IPS-11a (cell line): ENCODE results near the gene TIMP3.
"Not testable (repeated sequence)": the region's sequence is repeated elsewhere in the genome, so short reads cannot be mapped to it uniquely, and the experiment has no call there.

ENCODE experiments used
- H3K4me3 ChIP-seq: one replicate; pipeline ENCODE4 v1.5.1; 2013; ENCODE audit warnings: low read depth, low read length, control low read depth

Gene TIMP3

GRCh38 chr22:32850591-32851517 is 49.3 kb downstream of the TIMP3 start:
- no peak overlapping the region for H3K4me3 ChIP-seq

GRCh38 chr22:32852395-32853251 is 51.1 kb downstream of the TIMP3 start:
- no peak overlapping the region for H3K4me3 ChIP-seq

GRCh38 chr22:32853662-32854061 is 52.2 kb downstream of the TIMP3 start:
- no peak overlapping the region for H3K4me3 ChIP-seq

GRCh38 chr22:32854351-32854804 is 52.9 kb downstream of the TIMP3 start:
- H3K4me3 ChIP-seq: no peak overlapping the region

GRCh38 chr22:32855045-32855756 is 53.7 kb downstream of the TIMP3 start:
- no peak overlapping the region for H3K4me3 ChIP-seq

- H3K4me3 ChIP-seq: no peak overlapping the region
Observed at GRCh38 chr22:32858121-32858703, 56.7 kb downstream of the TIMP3 start.

GRCh38 chr22:32858957-32859356 is 57.5 kb downstream of the TIMP3 start:
- H3K4me3 ChIP-seq: no peak overlapping the region

GRCh38 chr22:32859743-32860142 is 58.2 kb downstream of the TIMP3 start:
- H3K4me3 ChIP-seq: no peak overlapping the region

GRCh38 chr22:32861330-32861729 is 59.8 kb downstream of the TIMP3 start:
- H3K4me3 ChIP-seq: no peak overlapping the region

GRCh38 chr22:32862083-32862482 is 60.6 kb downstream of the TIMP3 start:
- no peak overlapping the region for H3K4me3 ChIP-seq

- no peak overlapping the region for H3K4me3 ChIP-seq
Observed at GRCh38 chr22:32862936-32863661, 61.6 kb downstream of the TIMP3 start.

- H3K4me3 ChIP-seq: no peak overlapping the region
Observed at GRCh38 chr22:32864041-32864440, 62.5 kb downstream of the TIMP3 start.

- H3K4me3 ChIP-seq: no peak overlapping the region
Observed at GRCh38 chr22:32864596-32864995, 63.1 kb downstream of the TIMP3 start.

GRCh38 chr22:32866953-32867352 is 65.4 kb downstream of the TIMP3 start:
- no peak overlapping the region for H3K4me3 ChIP-seq

- H3K4me3 ChIP-seq: no peak overlapping the region
Observed at GRCh38 chr22:32868946-32869345, 67.4 kb downstream of the TIMP3 start.

GRCh38 chr22:32870474-32870873 is 69.0 kb downstream of the TIMP3 start:
- H3K4me3 ChIP-seq: no peak overlapping the region

GRCh38 chr22:32873604-32874003 is 72.1 kb downstream of the TIMP3 start:
- not testable (repeated sequence) for H3K4me3 ChIP-seq

- H3K4me3 ChIP-seq: no peak overlapping the region
Observed at GRCh38 chr22:32874385-32874784, 72.9 kb downstream of the TIMP3 start.

- H3K4me3 ChIP-seq: no peak overlapping the region
Observed at GRCh38 chr22:32874976-32875375, 73.5 kb downstream of the TIMP3 start.

GRCh38 chr22:32876516-32876915 is 75.0 kb downstream of the TIMP3 start:
- H3K4me3 ChIP-seq: no peak overlapping the region
